Neuronal stem cell (in vitro differentiated cells): ENCODE results near the gene MTRFR.
"Not testable (repeated sequence)": the region's sequence is repeated elsewhere in the genome, so short reads cannot be mapped to it uniquely, and the experiment has no call there.

Experiments
- DNase-seq: peaks from one replicate; pipeline ENCODE4 v3.0.0-alpha.2; 2013; ENCODE audit warnings: low spot score
- H2AFZ ChIP-seq: one replicate; pipeline ENCODE4 v1.6.1; 2013; ENCODE audit warnings: mild to moderate bottlenecking, low read length, inconsistent platforms
- H2AK5ac ChIP-seq: 2 replicates; pipeline ENCODE4 v1.6.1; 2013; ENCODE audit warnings: low read depth, mild to moderate bottlenecking, inconsistent platforms, low read length, moderate library complexity, mixed read lengths
- H2BK120ac ChIP-seq: 2 replicates; pipeline ENCODE4 v1.6.1; 2013; ENCODE audit warnings: low read depth, mild to moderate bottlenecking, inconsistent platforms, low read length, moderate library complexity, mixed read lengths
- H2BK12ac ChIP-seq: one replicate; pipeline ENCODE4 v1.6.1; 2013; ENCODE audit warnings: low read length, inconsistent platforms
- H2BK15ac ChIP-seq: 2 replicates; pipeline ENCODE4 v1.6.1; 2013; ENCODE audit warnings: mild to moderate bottlenecking, low read length, inconsistent platforms, mixed read lengths
- H2BK5ac ChIP-seq: one replicate; pipeline ENCODE4 v1.6.1; 2013; ENCODE audit warnings: inconsistent platforms, mild to moderate bottlenecking, low read length, moderate library complexity
- H3K14ac ChIP-seq: one replicate; pipeline ENCODE4 v1.6.1; 2013; ENCODE audit warnings: low read length, inconsistent platforms
- H3K18ac ChIP-seq: 2 replicates; pipeline ENCODE4 v1.6.1; 2013; ENCODE audit warnings: low read length, inconsistent platforms
- H3K23ac ChIP-seq: 2 replicates; pipeline ENCODE4 v1.6.1; 2013; ENCODE audit warnings: low read depth, mild to moderate bottlenecking, mixed read lengths, low read length, inconsistent platforms; ENCODE audit not compliant: poor library complexity
- H3K27ac ChIP-seq: replicated peaks from 3 replicates; pipeline ENCODE4 v1.5.1; 2013; ENCODE audit warnings: low read length, inconsistent platforms
- H3K27me3 ChIP-seq, 3 experiments: 2 replicates each; pipeline ENCODE4 v1.6.1; 2013; ENCODE audit warnings: low read length in 3 of 3, mild to moderate bottlenecking in 2 of 3, inconsistent platforms in 1 of 3, low read depth in 1 of 3, mixed read lengths in 1 of 3, moderate library complexity in 1 of 3; ENCODE audit not compliant: control insufficient read depth in 3 of 3, insufficient read depth in 3 of 3
- H3K36me3 ChIP-seq, 2 donors: replicated peaks in 1 of 2; 2 replicates each; pipeline ENCODE4 v1.6.1; 2013; ENCODE audit warnings: low read length in 2 of 2; ENCODE audit not compliant: control insufficient read depth in 2 of 2, insufficient read depth in 2 of 2
- H3K4ac ChIP-seq: 2 replicates; pipeline ENCODE4 v1.6.1; 2013; ENCODE audit warnings: inconsistent platforms, mild to moderate bottlenecking, low read length, moderate library complexity
- H3K4me1 ChIP-seq, 2 donors: 1 replicate in 1 of 2; 2 replicates in 1 of 2; pipeline ENCODE4 v1.6.1; 2013; ENCODE audit warnings: low read length in 2 of 2, low read depth in 1 of 2; ENCODE audit not compliant: control insufficient read depth in 2 of 2, insufficient read depth in 1 of 2
- H3K4me2 ChIP-seq: one replicate; pipeline ENCODE4 v1.6.1; 2013; ENCODE audit warnings: mild to moderate bottlenecking, low read length, inconsistent platforms; ENCODE audit not compliant: insufficient read depth, poor library complexity, severe bottlenecking
- H3K4me3 ChIP-seq, 2 donors: 2 replicates each; pipeline ENCODE4 v1.5.1; 2013; ENCODE audit warnings: low read length in 2 of 2, mild to moderate bottlenecking in 2 of 2, inconsistent platforms in 1 of 2, moderate library complexity in 1 of 2
- H3K79me1 ChIP-seq: one replicate; pipeline ENCODE4 v1.6.1; 2013; ENCODE audit warnings: low read depth, mild to moderate bottlenecking, inconsistent platforms, low read length, moderate library complexity
- H3K9ac ChIP-seq: one replicate; pipeline ENCODE4 v1.6.1; 2013; ENCODE audit warnings: mild to moderate bottlenecking, low read depth, low read length, inconsistent platforms; ENCODE audit not compliant: poor library complexity
- H3K9me3 ChIP-seq, 2 donors: replicated peaks in 1 of 2; 2 replicates each; pipeline versions ENCODE3 to v1.6.1; 2013; ENCODE audit warnings: low read length in 2 of 2, mild to moderate bottlenecking in 2 of 2, inconsistent platforms in 1 of 2, low read depth in 1 of 2, mixed read lengths in 1 of 2, moderate library complexity in 1 of 2; ENCODE audit not compliant: control insufficient read depth in 2 of 2, insufficient read depth in 1 of 2
- H4K8ac ChIP-seq: one replicate; pipeline ENCODE4 v1.6.1; 2013; ENCODE audit warnings: low read depth, mild to moderate bottlenecking, inconsistent platforms, low read length, moderate library complexity
- H4K91ac ChIP-seq: one replicate; pipeline ENCODE4 v1.6.1; 2013; ENCODE audit warnings: low read length, low read depth, mild to moderate bottlenecking, inconsistent platforms; ENCODE audit not compliant: poor library complexity
- WGBS, 2 donors: extraction: QIAGEN DNeasy Blood & Tissue Kit; methylation state at CpG; one replicate each; pipeline ENCODE4 v1.1.7; 2013; ENCODE audit warnings: missing lambda C conversion rate in 2 of 2, mixed read lengths in 1 of 2; ENCODE audit not compliant: insufficient read length in 2 of 2, insufficient replicate concordance in 1 of 2; ENCODE audit errors: extremely low coverage in 2 of 2; 5-methylcytosine and 5-hydroxymethylcytosine counted together

MTRFR gene

GRCh38 chr12:123252365-123252764 is 19.1 kb downstream of the MTRFR start:
- no CpG with 5 or more reads among the region's 9 CpGs for WGBS, 2 donors
- Histone ChIP-seq H3K36me3 (peaks cover 33 to 70% of the 10 kb centered on the region in 2 donors), H3K79me1 (peaks cover 10% of the 10 kb centered on the region)
- not testable (repeated sequence) for H3K23ac ChIP-seq, H3K27ac ChIP-seq, H3K9me3 ChIP-seq, H3K14ac ChIP-seq, H3K18ac ChIP-seq, DNase-seq, H2AK5ac ChIP-seq, H3K4me2 ChIP-seq, H3K9ac ChIP-seq, H3K4me1 ChIP-seq, H2BK120ac ChIP-seq, H2BK15ac ChIP-seq, H3K4me3 ChIP-seq, H4K8ac ChIP-seq, H4K91ac ChIP-seq, H3K27me3 ChIP-seq, H2BK12ac ChIP-seq, H2AFZ ChIP-seq, H2BK5ac ChIP-seq, H3K4ac ChIP-seq

GRCh38 chr12:123253641-123254459 is 20.6 kb downstream of the MTRFR start:
- no peaks in the 10 kb centered on the region for H3K27me3 ChIP-seq
- H3K4ac ChIP-seq = no peak overlapping the region
- no peak overlapping the region for H2BK15ac ChIP-seq
- no peak overlapping the region for H4K91ac ChIP-seq
- H3K9ac ChIP-seq = no peak overlapping the region
- H2BK12ac ChIP-seq = no peak overlapping the region
- H4K8ac ChIP-seq = no peak overlapping the region
- H3K9me3 ChIP-seq = peaks cover 0 to 5% of the 10 kb centered on the region in 2 donors
- no peak overlapping the region for H3K4me3 ChIP-seq
- WGBS, 2 donors = no CpG with 5 or more reads among the region's 24 CpGs
- H3K18ac ChIP-seq = no peak overlapping the region
- peaks cover 39 to 81% of the 10 kb centered on the region in 2 donors for H3K36me3 ChIP-seq
- H3K4me2 ChIP-seq = no peak overlapping the region
- H2AFZ ChIP-seq = no peak overlapping the region
- H3K23ac ChIP-seq = no peak overlapping the region
- H2AK5ac ChIP-seq = no peak overlapping the region
- H3K79me1 ChIP-seq = peaks cover 10% of the 10 kb centered on the region
- no peak overlapping the region for H2BK5ac ChIP-seq
- H2BK120ac ChIP-seq = no peak overlapping the region
- H3K4me1 ChIP-seq = no peaks in the 10 kb centered on the region
- no peak overlapping the region for H3K27ac ChIP-seq
- H3K14ac ChIP-seq = no peak overlapping the region
- DNase-seq = no peak

DNA sequence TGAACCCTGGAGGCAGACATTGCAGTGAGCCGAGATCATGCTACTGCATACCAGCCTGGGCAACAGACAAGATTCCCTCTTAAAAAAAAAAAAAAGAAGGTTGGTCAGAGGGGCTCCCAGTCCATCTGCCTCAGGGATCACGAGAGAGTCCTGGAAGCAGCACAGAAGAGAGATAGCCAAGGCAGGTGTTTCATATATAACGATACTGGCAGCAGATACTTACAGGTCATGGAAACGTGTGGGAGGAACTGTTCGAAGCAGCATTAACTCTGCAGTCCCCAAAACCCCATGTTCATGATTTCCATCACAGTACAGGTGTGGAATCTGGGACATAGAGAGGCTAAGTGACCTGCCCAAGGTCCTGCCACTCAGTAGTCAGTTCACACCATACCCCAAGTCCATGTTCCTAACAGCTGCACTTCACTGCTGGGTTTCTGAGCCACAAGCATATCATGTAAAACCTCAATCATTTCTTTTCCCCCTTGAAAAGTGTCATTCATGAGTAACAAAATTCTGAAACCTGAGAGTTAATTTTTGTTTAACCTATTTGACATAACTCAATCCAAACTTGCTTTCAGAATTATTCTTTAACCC is 21.7 kb downstream of the MTRFR start:
- Histone ChIP-seq H4K91ac (no peak overlapping the region), H2AFZ (no peak overlapping the region), H2BK12ac (no peak overlapping the region), H3K9ac (no peak overlapping the region), H2BK5ac (no peak overlapping the region), H3K23ac (no peak overlapping the region), H2BK15ac (no peak overlapping the region), H2AK5ac (no peak overlapping the region), H4K8ac (no peak overlapping the region), H3K4me3 (no peak overlapping the region), H3K27ac (no peak overlapping the region), H3K79me1 (peaks cover 3% of the 10 kb centered on the region), H3K4me1 (no peaks in the 10 kb centered on the region), H3K4me2 (no peak overlapping the region), H3K14ac (no peak overlapping the region), H3K36me3 (peaks cover 44 to 86% of the 10 kb centered on the region in 2 donors), H3K27me3 (no peaks in the 10 kb centered on the region), H2BK120ac (no peak overlapping the region), H3K9me3 (peaks cover 0 to under 1% of the 10 kb centered on the region in 2 donors), H3K4ac (no peak overlapping the region), H3K18ac (no peak overlapping the region)
- no peak for DNase-seq
- no CpG with 5 or more reads among the region's 5 CpGs for WGBS, 2 donors

GRCh38 chr12:123258593-123258992 is 25.4 kb downstream of the MTRFR start:
- Histone ChIP-seq H2BK120ac (no peak overlapping the region), H3K4me3 (no peak overlapping the region), H2BK12ac (no peak overlapping the region), H2AK5ac (no peak overlapping the region), H3K4ac (no peak overlapping the region), H4K91ac (no peak overlapping the region), H3K4me1 (no peaks in the 10 kb centered on the region), H4K8ac (no peak overlapping the region), H3K23ac (no peak overlapping the region), H2AFZ (no peak overlapping the region), H3K27ac (no peak overlapping the region), H3K27me3 (no peaks in the 10 kb centered on the region), H3K4me2 (no peak overlapping the region), H3K79me1 (peaks cover 1% of the 10 kb centered on the region), H3K18ac (no peak overlapping the region), H2BK15ac (no peak overlapping the region), H3K14ac (no peak overlapping the region), H3K9me3 (peaks cover 0 to 18% of the 10 kb centered on the region in 2 donors), H3K36me3 (peaks cover 55 to 95% of the 10 kb centered on the region in 2 donors), H3K9ac (no peak overlapping the region), H2BK5ac (no peak overlapping the region)
- WGBS, 2 donors = no CpG with 5 or more reads among the region's 4 CpGs
- no peak for DNase-seq
